Measurements from ENCODE around the gene RIOX2.

RIOX2 gene

GRCh38 chr3:97999994-98000393, 27.8 kb upstream of the RIOX2 start:
- Mint-ChIP-seq H3K4me3 (no peak overlapping the region), H3K9me3 (no peaks in the 10 kb centered on the region), H3K27me3 (no peaks in the 10 kb centered on the region), H3K4me1 (ENCODE audit: low read depth) (peaks cover 7% of the 10 kb centered on the region), H3K36me3 (ENCODE audit: low read depth) (no peaks in the 10 kb centered on the region), H3K27ac (no peak overlapping the region)
- intact Hi-C loops (cut with micrococcal nuclease), result no loop called here

DNA sequence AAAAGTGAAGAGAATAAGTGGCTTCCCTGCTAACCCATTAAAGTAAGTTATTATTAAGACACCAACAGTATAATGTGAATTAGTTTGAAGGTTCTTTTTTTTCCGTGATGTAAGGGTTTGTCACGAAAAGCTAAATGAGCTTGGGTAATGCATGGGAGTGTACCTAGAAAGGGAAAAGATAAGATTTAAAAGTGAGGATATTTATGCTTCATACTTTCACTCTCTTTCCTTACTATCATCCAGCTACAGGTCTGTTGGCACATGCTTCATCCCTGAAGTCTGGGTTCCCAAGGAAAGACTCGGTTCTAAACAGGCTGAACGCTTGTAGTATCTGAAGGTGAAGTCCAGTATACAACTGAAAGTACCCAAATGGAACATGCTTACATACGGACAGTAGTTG, 26.9 kb upstream of the RIOX2 start:
- Mint-ChIP-seq H3K4me3 (no peak overlapping the region), H3K9me3 (no peaks in the 10 kb centered on the region), H3K4me1 (ENCODE audit: low read depth) (peaks cover 7% of the 10 kb centered on the region), H3K27ac (no peak overlapping the region), H3K36me3 (ENCODE audit: low read depth) (no peaks in the 10 kb centered on the region), H3K27me3 (no peaks in the 10 kb centered on the region)
- intact Hi-C loops (cut with micrococcal nuclease), result no loop called here

DNA sequence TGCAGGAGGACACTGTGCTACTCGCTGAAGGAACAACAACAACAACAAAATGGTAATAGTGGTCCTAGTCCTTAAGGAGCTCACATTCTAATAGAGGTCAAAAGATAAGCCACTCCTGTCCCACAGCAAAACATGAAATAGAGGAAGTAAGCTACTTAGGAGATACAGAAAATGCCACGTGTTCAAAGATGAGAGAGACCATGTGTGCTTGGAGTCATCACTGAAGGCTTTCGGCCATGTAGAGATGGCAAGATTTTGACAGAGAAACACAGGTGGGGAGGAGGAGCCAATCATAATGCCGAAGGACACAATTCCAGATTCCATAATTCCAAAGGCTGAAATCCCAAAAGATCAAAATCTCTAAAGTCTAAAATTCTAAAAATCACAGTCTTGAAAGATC, 24.8 kb upstream of the RIOX2 start:
- intact Hi-C loops (cut with micrococcal nuclease), result no loop called here
- H3K27me3 Mint-ChIP-seq, result no peaks in the 10 kb centered on the region

GRCh38 chr3:97994328-97994945, 22.2 kb upstream of the RIOX2 start:
- Mint-ChIP-seq H3K27ac (no peak overlapping the region), H3K4me3 (no peak overlapping the region), H3K4me1 (ENCODE audit: low read depth) (peaks cover 17% of the 10 kb centered on the region), H3K9me3 (no peaks in the 10 kb centered on the region), H3K27me3 (no peaks in the 10 kb centered on the region), H3K36me3 (ENCODE audit: low read depth) (no peaks in the 10 kb centered on the region)
- intact Hi-C loops (cut with micrococcal nuclease), result no loop called here

More for the DNA sequence above, 24.8 kb upstream of the RIOX2 start:
- Mint-ChIP-seq H3K36me3 (ENCODE audit: low read depth) (no peaks in the 10 kb centered on the region), H3K4me3 (no peak overlapping the region), H3K27ac (no peak overlapping the region), H3K9me3 (no peaks in the 10 kb centered on the region), H3K4me1 (ENCODE audit: low read depth) (no peaks in the 10 kb centered on the region)

- no peaks in the 10 kb centered on the region for H3K27me3 Mint-ChIP-seq
- no peak overlapping the region for H3K4me3 Mint-ChIP-seq
- peaks cover 4% of the 10 kb centered on the region for H3K9me3 Mint-ChIP-seq
- no peaks in the 10 kb centered on the region for H3K36me3 Mint-ChIP-seq (ENCODE audit: low read depth)
- no peak overlapping the region for H3K27ac Mint-ChIP-seq
- intact Hi-C loops (cut with micrococcal nuclease), result no loop called here
- peaks cover 17% of the 10 kb centered on the region for H3K4me1 Mint-ChIP-seq (ENCODE audit: low read depth)
These were observed 21.3 kb upstream of the RIOX2 start for GRCh38 chr3:97993526-97993925.

DNA sequence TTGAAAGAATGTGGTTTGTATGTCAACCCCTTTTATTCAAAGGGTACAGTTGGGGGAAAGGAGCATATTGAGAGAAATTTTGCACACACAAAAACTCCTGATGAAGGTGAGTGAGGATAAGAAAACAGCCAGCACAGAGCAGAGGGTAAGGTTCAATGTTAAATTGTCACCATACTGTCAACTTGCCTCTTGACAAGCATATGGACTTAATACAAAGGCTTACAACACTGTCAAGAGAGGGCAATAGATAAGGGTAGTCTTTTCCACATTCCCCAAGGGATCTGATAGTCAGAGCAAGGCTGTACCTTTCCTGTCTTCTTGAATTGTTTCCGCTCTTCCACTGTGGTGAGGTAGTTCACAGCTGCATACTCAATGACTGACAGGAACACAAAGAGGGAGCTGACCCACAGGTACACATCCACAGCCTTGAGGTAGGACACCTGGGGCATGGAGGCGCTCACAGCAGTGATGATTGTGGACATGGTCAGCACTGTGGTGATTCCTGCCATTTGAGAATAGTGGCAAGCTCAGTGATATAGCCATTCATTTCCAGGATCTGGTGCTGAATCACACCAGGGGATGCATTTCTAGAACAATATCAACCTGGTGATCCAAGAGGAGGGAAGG, 20.4 kb upstream of the RIOX2 start:
- Mint-ChIP-seq H3K4me3 (no peak overlapping the region), H3K9me3 (peaks cover 9% of the 10 kb centered on the region), H3K27ac (no peak overlapping the region), H3K4me1 (ENCODE audit: low read depth) (peaks cover 17% of the 10 kb centered on the region), H3K27me3 (no peaks in the 10 kb centered on the region), H3K36me3 (ENCODE audit: low read depth) (no peaks in the 10 kb centered on the region)
- intact Hi-C loops (cut with micrococcal nuclease), result no loop called here

DNA sequence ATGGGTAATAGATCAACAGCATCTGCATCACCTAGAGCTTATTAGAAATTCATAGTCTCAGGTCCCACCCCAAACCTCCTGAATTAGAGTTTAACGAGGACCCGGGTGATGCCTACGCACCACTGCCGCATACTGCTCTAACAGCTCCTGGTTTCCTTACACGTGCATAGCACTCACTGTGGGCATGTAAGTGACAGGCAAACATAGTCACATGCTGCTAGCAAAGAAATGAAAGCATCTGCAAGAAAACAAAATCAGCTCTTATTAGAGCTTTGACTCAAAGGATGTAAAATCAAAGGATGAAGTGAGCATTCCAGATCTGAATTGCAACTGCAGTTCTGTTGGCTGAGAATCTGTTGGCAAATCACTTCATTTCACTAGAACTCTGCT, 19.1 kb upstream of the RIOX2 start:
- H3K4me3 Mint-ChIP-seq, result no peak overlapping the region

DNA sequence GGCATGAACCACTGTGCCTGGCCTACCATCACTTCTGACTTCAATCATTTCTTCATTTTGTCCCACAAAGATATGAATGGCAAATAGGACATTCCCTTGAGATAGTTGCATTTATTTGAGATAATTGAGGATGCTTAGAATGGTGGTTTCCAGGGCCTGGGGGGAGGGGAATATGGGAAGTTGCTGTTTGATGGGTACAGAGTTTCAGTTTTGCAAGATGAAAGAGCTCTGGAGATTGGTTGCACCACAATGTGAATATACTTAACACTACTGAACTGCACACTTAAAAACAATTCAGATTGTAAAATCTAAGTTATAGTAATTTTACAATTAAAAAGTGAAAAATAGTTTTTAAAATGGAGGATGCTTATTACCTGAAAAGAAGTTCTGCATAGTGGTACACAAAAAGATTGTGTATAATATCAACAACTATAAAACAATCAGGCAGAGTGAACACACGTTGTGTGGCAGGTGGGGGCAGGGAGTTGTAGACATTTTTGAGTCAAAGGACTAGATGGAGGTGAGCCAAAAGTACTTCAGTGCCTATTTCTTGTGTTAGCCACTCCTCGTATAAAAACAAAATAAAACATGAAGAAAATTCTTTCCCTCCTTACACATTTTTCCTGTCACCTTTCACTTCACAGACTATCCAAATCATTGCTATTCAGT, 18.5 kb upstream of the RIOX2 start:
- intact Hi-C loops (cut with micrococcal nuclease), result no loop called here
- Mint-ChIP-seq H3K9me3 (peaks cover 9% of the 10 kb centered on the region), H3K27ac (no peak overlapping the region), H3K27me3 (no peaks in the 10 kb centered on the region), H3K4me1 (ENCODE audit: low read depth) (peaks cover 17% of the 10 kb centered on the region), H3K36me3 (ENCODE audit: low read depth) (no peaks in the 10 kb centered on the region), H3K4me3 (no peak overlapping the region)

More for the DNA sequence above, 19.1 kb upstream of the RIOX2 start:
- no peaks in the 10 kb centered on the region for H3K27me3 Mint-ChIP-seq
- intact Hi-C loops (cut with micrococcal nuclease), result no loop called here
- H3K36me3 Mint-ChIP-seq (ENCODE audit: low read depth), result no peaks in the 10 kb centered on the region
- peaks cover 17% of the 10 kb centered on the region for H3K4me1 Mint-ChIP-seq (ENCODE audit: low read depth)
- H3K9me3 Mint-ChIP-seq, result peaks cover 9% of the 10 kb centered on the region
- no peak overlapping the region for H3K27ac Mint-ChIP-seq

DNA sequence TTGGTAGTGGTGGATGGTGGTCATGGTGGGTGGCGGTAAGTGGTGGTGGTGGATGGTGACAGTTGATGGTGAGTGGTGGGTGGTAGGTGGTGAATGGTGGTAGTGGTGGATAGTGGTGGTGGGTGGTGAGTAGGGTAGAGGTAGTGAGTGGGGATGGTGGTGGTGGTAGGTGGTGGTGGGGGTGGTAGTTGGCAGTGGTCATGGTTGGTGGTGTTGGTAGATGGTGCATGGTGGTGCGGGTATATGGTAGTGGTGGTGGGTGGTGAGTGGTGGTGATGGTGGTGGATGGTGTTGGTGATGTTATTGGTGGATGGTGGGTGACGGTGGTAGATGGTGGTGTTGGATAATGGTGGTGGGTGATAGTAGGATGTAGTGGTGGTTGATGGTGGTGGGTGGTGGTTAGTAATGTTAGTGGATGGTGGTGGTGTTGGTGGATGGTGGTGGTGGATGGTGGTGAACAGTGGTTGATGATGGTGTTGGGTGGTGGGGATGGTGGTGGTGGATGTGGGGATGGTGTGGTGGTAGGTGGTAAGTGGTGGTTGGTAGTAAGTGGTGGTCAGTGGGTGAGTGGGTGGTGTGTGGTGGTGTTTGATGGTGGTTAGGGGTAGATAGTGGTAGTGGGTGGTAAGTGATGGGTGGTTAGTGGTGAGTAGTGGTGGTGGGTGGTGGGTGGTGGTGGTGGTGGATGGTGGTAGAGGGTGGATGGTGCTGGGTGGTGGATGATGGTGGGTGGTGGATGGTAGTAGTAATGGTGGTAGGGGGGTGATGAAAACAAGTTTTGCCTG, 16.7 kb upstream of the RIOX2 start:
- H3K4me1 Mint-ChIP-seq (ENCODE audit: low read depth), result peaks cover 17% of the 10 kb centered on the region

DNA sequence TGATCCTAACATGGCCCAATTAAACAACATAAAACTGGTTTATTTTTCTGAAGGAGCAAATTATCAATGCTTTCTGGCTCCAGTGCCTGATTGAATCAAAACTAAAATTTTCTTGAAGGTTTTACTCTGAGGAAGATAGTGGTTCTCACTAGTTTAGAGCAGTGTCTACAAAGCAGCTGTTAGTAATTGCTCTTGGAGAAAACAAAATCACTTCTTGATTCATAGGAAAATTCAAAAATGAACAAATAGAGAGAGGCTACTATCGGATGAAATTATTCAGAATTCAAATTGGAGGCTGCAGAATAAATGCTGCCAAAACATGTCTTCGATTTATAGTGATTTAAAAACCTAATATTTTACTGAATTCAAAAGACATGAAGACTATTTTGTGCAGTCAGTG, 15.1 kb upstream of the RIOX2 start:
- peaks cover 17% of the 10 kb centered on the region for H3K4me1 Mint-ChIP-seq (ENCODE audit: low read depth)
- no peak overlapping the region for H3K4me3 Mint-ChIP-seq
- peaks cover 9% of the 10 kb centered on the region for H3K9me3 Mint-ChIP-seq
- H3K27me3 Mint-ChIP-seq, result no peaks in the 10 kb centered on the region
- intact Hi-C loops (cut with micrococcal nuclease), result no loop called here
- no peak overlapping the region for H3K27ac Mint-ChIP-seq
- no peaks in the 10 kb centered on the region for H3K36me3 Mint-ChIP-seq (ENCODE audit: low read depth)

More for the DNA sequence above, 16.7 kb upstream of the RIOX2 start:
- H3K36me3 Mint-ChIP-seq (ENCODE audit: low read depth), result no peaks in the 10 kb centered on the region
- no peak overlapping the region for H3K4me3 Mint-ChIP-seq
- H3K27me3 Mint-ChIP-seq, result no peaks in the 10 kb centered on the region
- no peak overlapping the region for H3K27ac Mint-ChIP-seq
- intact Hi-C loops (cut with micrococcal nuclease), result no loop called here
- peaks cover 9% of the 10 kb centered on the region for H3K9me3 Mint-ChIP-seq

DNA sequence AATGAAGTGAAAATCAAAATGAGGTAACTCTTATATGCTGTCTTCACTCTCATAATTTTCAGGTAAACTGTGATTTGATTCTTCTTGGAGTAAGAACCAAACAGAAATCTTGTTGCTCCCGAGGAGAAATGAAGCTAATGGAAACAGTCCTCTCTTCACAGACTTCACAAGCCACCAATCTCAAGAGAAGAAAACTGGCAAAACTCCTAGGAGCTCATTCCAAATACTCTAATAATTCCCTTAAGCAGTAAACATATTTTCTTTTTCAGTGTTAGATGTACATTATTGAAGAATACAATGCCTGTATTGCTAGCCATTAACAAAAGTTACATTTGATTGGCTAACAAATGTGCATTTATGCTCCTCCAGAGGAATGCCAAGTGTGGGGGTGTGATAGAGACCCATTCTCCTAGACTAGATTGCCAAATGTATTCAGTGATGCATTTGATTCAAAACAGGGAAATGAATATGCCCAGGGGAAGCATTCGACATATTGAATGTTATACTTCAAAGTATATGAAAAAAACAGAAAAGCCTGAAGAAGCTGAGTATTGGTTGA, 11.8 kb upstream of the RIOX2 start:
- no peak overlapping the region for H3K27ac Mint-ChIP-seq
- H3K27me3 Mint-ChIP-seq, result no peaks in the 10 kb centered on the region
- intact Hi-C loops (cut with micrococcal nuclease), result no loop called here
- H3K9me3 Mint-ChIP-seq, result peaks cover 9% of the 10 kb centered on the region
- no peak overlapping the region for H3K4me3 Mint-ChIP-seq
- H3K36me3 Mint-ChIP-seq (ENCODE audit: low read depth), result no peaks in the 10 kb centered on the region
- no peaks in the 10 kb centered on the region for H3K4me1 Mint-ChIP-seq (ENCODE audit: low read depth)

GRCh38 chr3:97981886-97982285, 9.7 kb upstream of the RIOX2 start:
- H3K4me3 Mint-ChIP-seq, result no peak overlapping the region
- intact Hi-C loops (cut with micrococcal nuclease), result no loop called here
- H3K9me3 Mint-ChIP-seq, result no peaks in the 10 kb centered on the region
- no peaks in the 10 kb centered on the region for H3K27me3 Mint-ChIP-seq
- H3K27ac Mint-ChIP-seq, result no peak overlapping the region
- no peaks in the 10 kb centered on the region for H3K36me3 Mint-ChIP-seq (ENCODE audit: low read depth)
- no peaks in the 10 kb centered on the region for H3K4me1 Mint-ChIP-seq (ENCODE audit: low read depth)

DNA sequence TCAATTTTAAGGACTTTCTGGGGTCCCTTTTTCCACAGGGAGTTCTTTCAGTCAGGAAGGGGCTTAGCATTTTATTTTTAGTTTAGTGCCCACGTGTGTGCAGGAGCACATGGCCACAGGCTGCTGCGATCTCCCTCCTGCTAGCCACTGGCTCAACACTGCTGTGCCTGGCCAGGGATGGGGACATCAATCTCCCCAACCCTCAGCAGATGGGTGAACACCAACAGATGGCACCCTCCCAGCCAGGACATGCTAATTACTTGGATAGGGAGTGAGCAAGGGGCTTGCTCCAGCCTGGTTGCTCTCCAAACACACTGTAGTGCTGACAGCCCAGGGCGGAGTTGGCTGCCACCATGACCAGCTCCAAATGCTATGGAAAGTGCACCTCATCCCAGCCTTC, 7.4 kb upstream of the RIOX2 start:
- H3K4me1 Mint-ChIP-seq (ENCODE audit: low read depth), result peaks cover 6% of the 10 kb centered on the region
- H3K9me3 Mint-ChIP-seq, result no peaks in the 10 kb centered on the region
- H3K27me3 Mint-ChIP-seq, result no peaks in the 10 kb centered on the region
- intact Hi-C loops (cut with micrococcal nuclease), result no loop called here
- H3K4me3 Mint-ChIP-seq, result no peak overlapping the region
- no peak overlapping the region for H3K27ac Mint-ChIP-seq
- H3K36me3 Mint-ChIP-seq (ENCODE audit: low read depth), result no peaks in the 10 kb centered on the region

- no peak overlapping the region for H3K4me3 Mint-ChIP-seq
These were observed 3.2 kb upstream of the RIOX2 start for GRCh38 chr3:97975466-97975865.

More at GRCh38 chr3:97975466-97975865, 3.2 kb upstream of the RIOX2 start:
- Mint-ChIP-seq H3K36me3 (ENCODE audit: low read depth) (no peaks in the 10 kb centered on the region), H3K4me1 (ENCODE audit: low read depth) (peaks cover 40% of the 10 kb centered on the region), H3K9me3 (no peaks in the 10 kb centered on the region), H3K27ac (no peak overlapping the region), H3K27me3 (no peaks in the 10 kb centered on the region)
- intact Hi-C loops (cut with micrococcal nuclease), result no loop called here

Measured in dendritic cell treated with granulocyte-macrophage colony-stimulating factor and Interleukin-4, amounts not matched to agents 40 ng/mL and 50 ng/mL, for 4 days (primary cell).